ENCODE data around the gene DKK3.

The DKK3 gene

GRCh38 chr11:11931461-11932055 is 76.9 kb downstream of the DKK3 start:
- peak; percentile 67 for DNase-seq

- no peak for DNase-seq
Measured at GRCh38 chr11:11929920-11930319, 78.5 kb downstream of the DKK3 start.

GRCh38 chr11:11923828-11924227 is 84.6 kb downstream of the DKK3 start:
- DNase-seq: no peak

GRCh38 chr11:11916981-11917399 is 91.4 kb downstream of the DKK3 start:
- DNase-seq: peak; percentile 30

- DNase-seq: no peak
Measured at GRCh38 chr11:11915625-11916024, 92.8 kb downstream of the DKK3 start.

- DNase-seq: no peak
Measured at GRCh38 chr11:11913395-11913794, 95.0 kb downstream of the DKK3 start.
